ENCODE measurements around the gene ZNF615.
A peak's percentile ranks its signal among the peaks of the same experiment; 100 is the strongest.
"Not testable (repeated sequence)": the region's sequence is repeated elsewhere in the genome, so short reads cannot be mapped to it uniquely, and the experiment has no call there.

Gene ZNF615

DNA sequence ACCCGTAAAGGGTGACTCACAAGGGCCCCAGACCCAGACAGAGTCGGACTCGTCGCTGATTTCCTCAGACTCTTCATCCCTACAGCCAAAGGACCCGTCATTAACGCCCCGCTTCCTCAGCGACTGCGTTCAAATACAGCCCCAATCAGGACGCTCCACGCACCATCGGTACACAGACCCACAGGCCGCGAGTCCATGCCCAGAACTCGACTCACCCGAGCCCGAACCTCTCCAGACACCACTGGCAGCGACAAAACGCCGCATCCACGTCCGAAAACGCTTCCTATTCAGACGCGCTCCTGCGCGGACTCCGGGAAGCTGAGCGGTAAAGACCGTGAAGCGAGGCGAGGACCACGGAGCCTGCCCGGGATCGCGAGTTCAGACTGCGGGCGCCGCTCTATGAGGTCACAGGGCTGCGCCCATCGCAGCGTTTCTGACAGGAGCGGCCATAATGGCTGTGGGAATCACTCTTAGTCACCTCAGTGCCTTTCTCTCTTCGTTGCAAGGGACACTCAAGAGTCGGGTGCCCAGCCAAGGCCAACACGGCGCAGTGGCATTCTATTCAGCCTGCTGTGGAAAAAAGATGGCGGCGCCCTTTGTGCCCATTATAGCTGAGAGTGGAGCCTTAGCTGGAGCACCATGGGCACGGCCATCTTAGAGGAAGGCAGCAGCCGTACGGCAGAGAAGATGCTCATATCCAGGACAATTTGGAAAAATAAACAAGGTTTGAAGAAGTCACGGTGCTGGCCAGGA lies 20.2 kb upstream of the ZNF615 start, which contains the start of gene ZNF614 (continued):
- TF ChIP-seq, protein P1, sequence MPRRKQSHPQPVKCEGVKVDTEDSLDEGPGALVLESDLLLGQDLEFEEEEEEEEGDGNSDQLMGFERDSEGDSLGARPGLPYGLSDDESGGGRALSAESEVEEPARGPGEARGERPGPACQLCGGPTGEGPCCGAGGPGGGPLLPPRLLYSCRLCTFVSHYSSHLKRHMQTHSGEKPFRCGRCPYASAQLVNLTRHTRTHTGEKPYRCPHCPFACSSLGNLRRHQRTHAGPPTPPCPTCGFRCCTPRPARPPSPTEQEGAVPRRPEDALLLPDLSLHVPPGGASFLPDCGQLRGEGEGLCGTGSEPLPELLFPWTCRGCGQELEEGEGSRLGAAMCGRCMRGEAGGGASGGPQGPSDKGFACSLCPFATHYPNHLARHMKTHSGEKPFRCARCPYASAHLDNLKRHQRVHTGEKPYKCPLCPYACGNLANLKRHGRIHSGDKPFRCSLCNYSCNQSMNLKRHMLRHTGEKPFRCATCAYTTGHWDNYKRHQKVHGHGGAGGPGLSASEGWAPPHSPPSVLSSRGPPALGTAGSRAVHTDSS (tag by site-specific recombination; IDR thresholded peaks at IDR 0.05), result no peak
- TF ChIP-seq ZNF423 (tag by site-specific recombination; IDR thresholded peaks at IDR 0.05) (no peak), ZNF132 (tag by site-specific recombination; IDR thresholded peaks at IDR 0.05; ENCODE audit: borderline replicate concordance) (no peak), BCL11B (tag by site-specific recombination; IDR thresholded peaks at IDR 0.05; ENCODE audit: low read depth) (no peak), GLIS1 (tag by site-specific recombination; IDR thresholded peaks at IDR 0.05) (no peak), ZBTB8A (tag by site-specific recombination; IDR thresholded peaks at IDR 0.05) (peak; percentile 85), ZNF335 (tag by site-specific recombination; conservative IDR thresholded peaks at IDR 0.05) (peak; percentile 98), KLF8 (tag by site-specific recombination; IDR thresholded peaks at IDR 0.05) (peak; percentile 52; the same call in 1 of the 2 replicates), ZNF292 (tag by site-specific recombination; IDR thresholded peaks at IDR 0.05; ENCODE audit: borderline replicate concordance, low read depth) (no peak), ZFP69B (tag by site-specific recombination; IDR thresholded peaks at IDR 0.05) (no peak; the same call in 1 of the 2 replicates), ZBTB17 (tag by site-specific recombination; IDR thresholded peaks at IDR 0.05) (peak; percentile 97), KLF10 (tag by site-specific recombination; IDR thresholded peaks at IDR 0.05) (no peak), ZSCAN30 (tag by site-specific recombination; IDR thresholded peaks at IDR 0.05) (no peak), ZNF48 (tag by site-specific recombination; IDR thresholded peaks at IDR 0.05) (no peak), MEIS1 (CRISPR knock-in tag; IDR thresholded peaks at IDR 0.05; ENCODE audit: borderline replicate concordance) (no peak)
- TF ChIP-seq, protein P2, sequence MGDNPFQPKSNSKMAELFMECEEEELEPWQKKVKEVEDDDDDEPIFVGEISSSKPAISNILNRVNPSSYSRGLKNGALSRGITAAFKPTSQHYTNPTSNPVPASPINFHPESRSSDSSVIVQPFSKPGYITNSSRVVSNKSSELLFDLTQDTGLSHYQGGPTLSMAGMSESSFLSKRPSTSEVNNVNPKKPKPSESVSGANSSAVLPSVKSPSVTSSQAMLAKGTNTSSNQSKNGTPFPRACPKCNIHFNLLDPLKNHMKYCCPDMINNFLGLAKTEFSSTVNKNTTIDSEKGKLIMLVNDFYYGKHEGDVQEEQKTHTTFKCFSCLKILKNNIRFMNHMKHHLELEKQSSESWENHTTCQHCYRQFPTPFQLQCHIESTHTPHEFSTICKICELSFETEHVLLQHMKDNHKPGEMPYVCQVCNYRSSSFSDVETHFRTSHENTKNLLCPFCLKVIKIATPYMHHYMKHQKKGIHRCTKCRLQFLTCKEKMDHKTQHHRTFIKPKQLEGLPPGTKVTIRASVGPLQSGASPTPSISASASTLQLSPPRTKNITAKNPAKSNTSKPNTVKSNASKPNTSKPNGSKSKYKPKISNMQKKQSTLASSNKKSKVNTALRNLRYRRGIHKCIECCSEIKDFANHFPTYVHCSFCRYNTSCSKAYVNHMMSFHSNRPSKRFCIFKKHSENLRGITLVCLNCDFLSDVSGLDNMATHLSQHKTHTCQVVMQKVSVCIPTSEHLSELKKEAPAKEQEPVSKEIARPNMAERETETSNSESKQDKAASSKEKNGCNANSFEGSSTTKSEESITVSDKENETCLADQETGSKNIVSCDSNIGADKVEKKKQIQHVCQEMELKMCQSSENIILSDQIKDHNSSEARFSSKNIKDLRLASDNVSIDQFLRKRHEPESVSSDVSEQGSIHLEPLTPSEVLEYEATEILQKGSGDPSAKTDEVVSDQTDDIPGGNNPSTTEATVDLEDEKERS (tag by site-specific recombination; IDR thresholded peaks at IDR 0.05), result peak; percentile 79; the same call in 1 of the 2 replicates
- TF ChIP-seq, protein P3, sequence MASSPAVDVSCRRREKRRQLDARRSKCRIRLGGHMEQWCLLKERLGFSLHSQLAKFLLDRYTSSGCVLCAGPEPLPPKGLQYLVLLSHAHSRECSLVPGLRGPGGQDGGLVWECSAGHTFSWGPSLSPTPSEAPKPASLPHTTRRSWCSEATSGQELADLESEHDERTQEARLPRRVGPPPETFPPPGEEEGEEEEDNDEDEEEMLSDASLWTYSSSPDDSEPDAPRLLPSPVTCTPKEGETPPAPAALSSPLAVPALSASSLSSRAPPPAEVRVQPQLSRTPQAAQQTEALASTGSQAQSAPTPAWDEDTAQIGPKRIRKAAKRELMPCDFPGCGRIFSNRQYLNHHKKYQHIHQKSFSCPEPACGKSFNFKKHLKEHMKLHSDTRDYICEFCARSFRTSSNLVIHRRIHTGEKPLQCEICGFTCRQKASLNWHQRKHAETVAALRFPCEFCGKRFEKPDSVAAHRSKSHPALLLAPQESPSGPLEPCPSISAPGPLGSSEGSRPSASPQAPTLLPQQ (tag by site-specific recombination; IDR thresholded peaks at IDR 0.05), result 0 out of 2 replicates have a peak, but pooled peaks have one; percentile 43
- TF ChIP-seq, protein P4, sequence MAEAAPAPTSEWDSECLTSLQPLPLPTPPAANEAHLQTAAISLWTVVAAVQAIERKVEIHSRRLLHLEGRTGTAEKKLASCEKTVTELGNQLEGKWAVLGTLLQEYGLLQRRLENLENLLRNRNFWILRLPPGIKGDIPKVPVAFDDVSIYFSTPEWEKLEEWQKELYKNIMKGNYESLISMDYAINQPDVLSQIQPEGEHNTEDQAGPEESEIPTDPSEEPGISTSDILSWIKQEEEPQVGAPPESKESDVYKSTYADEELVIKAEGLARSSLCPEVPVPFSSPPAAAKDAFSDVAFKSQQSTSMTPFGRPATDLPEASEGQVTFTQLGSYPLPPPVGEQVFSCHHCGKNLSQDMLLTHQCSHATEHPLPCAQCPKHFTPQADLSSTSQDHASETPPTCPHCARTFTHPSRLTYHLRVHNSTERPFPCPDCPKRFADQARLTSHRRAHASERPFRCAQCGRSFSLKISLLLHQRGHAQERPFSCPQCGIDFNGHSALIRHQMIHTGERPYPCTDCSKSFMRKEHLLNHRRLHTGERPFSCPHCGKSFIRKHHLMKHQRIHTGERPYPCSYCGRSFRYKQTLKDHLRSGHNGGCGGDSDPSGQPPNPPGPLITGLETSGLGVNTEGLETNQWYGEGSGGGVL (tag by site-specific recombination; IDR thresholded peaks at IDR 0.05), result no peak

DNA sequence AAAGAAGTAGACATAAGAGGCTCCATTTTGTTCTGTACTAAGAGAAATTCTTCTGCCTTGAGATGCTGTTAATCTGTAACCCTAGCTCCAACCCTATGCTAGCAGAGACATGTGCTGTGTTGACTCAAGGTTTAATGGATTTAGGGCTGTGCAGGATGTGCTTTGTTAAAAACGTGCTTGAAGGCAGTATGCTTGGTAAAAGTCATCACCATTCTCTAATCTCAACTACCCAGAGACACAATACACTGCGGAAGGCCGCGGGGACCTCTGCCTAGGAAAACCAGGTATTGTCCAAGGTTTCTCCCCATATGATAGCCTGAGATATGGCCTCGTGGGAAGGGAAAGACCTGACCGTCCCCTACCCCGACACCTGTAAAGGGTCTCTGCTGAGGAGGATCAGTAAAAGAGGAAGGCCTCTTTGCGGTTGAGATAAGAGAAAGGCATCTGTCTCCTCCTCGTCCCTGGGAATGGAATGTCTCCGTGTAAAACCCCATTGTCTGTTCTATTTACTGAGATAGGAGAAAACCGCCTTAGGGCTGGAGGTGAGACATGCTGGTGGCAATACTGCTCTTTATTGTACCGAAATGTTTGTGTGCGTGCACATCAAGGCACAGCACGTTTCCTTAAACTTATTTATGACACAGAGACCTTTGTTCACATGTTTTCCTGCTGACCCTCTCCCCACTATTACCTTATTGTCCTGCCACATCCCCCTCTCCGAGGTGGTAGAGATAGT lies 18.4 kb upstream of the ZNF615 start:
- CTCF ChIA-PET; H3K27ac ChIP-seq (ENCODE audit: extremely low read depth, low read depth, low read length); POLR2A ChIA-PET; H3K4me3 ChIP-seq (ENCODE audit: low read depth, low read length); H3K9me3 ChIP-seq (ENCODE audit: control insufficient read depth, insufficient read depth, low read depth, low read length); H3K4me1 ChIP-seq (ENCODE audit: control insufficient read depth, insufficient read depth, low read length): not testable (repeated sequence)
- H3K36me3 ChIP-seq (ENCODE audit: control insufficient read depth in 2 of 2, insufficient read depth in 1 of 2, low read length in 2 of 2), result peaks cover 37 to 56% of the 10 kb centered on the region in 2 experiments

DNA sequence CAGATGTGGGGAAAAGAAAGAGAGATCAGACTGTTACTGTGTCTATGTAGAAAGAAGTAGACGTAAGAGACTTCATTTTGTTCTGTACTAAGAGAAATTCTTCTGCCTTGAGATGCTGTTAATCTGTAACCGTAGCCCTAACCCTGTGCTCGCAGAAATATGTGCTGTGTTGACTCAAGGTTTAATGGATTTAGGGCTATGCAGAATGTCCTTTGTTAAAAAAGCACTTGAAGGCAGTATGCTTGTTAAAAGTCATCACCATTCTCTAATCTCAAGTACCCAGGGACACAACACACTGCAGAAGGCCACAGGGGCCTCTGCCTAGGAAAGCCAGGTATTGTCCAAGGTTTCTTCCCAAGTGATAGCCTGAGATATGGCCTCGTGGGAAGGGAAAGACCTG lies 16.5 kb upstream of the ZNF615 start:
- H3K4me1 ChIP-seq (ENCODE audit: control insufficient read depth, insufficient read depth, low read length); H3K9me3 ChIP-seq (ENCODE audit: control insufficient read depth, insufficient read depth, low read depth, low read length); H3K4me3 ChIP-seq (ENCODE audit: low read depth, low read length); CTCF ChIA-PET; H3K27ac ChIP-seq (ENCODE audit: extremely low read depth, low read depth, low read length); POLR2A ChIA-PET: not testable (repeated sequence)
- H3K36me3 ChIP-seq (ENCODE audit: control insufficient read depth in 2 of 2, insufficient read depth in 1 of 2, low read length in 2 of 2), result peaks cover 53 to 70% of the 10 kb centered on the region in 2 experiments

All from HEK293 (cell line).